Bronchial epithelial cell (primary cell): ENCODE measurements around the gene OR51M1. TPM values are rescaled to one million over a fixed set of nuclear protein-coding genes. Genes with fewer than 3 reads are reported as not detected.
"Not testable (repeated sequence)": the region's sequence is repeated elsewhere in the genome, so short reads cannot be mapped to it uniquely, and the experiment has no call there.

Experiments
- DNase-seq: peaks from one replicate; pipeline ENCODE4 v3.0.0-alpha.2; 2010; ENCODE audit warnings: low read depth
- FAIRE-seq: peaks from 2 replicates; lab custom pipeline; 2011; peaks lifted over from hg19 to GRCh38; lab: Jason Lieb, UNC
- H3K27me3 ChIP-seq: 2 replicates; pipeline ENCODE4 v1.5.1; 2011; ENCODE audit warnings: low read length; ENCODE audit not compliant: control insufficient read depth, insufficient read depth
- H3K36me3 ChIP-seq: 2 replicates; pipeline ENCODE4 v1.5.1; 2011; ENCODE audit warnings: low read length; ENCODE audit not compliant: control insufficient read depth, insufficient read depth
- H3K4me3 ChIP-seq: 2 replicates; pipeline ENCODE4 v1.5.1; 2011; ENCODE audit warnings: mild to moderate bottlenecking, low read depth, low read length, control low read depth
- CTCF ChIP-seq: IDR thresholded peaks from 2 replicates; pipeline ENCODE4 v1.5.1; 2011; ENCODE audit warnings: mild to moderate bottlenecking, moderate library complexity, low read length, control low read depth, inconsistent platforms; ENCODE audit not compliant: insufficient read depth, severe bottlenecking
- total RNA-seq: library from RNA; depleted of rRNA; stranded (reverse); fragments of >200 nt; gene quantifications from 2 replicates; pipeline ENCODE4 v1.2.1, GENCODE V29; 2014

Gene OR51M1
- total RNA-seq, 1 donor from 2014 or later, result not detected

GRCh38 chr11:5363679-5364078 is 19.9 kb upstream of the OR51M1 start:
- no peak for DNase-seq
- H3K27me3 ChIP-seq, result no peaks in the 10 kb centered on the region
- H3K36me3 ChIP-seq, result no peaks in the 10 kb centered on the region
- TF ChIP-seq CTCF, result no peak
- no peak for FAIRE-seq
- H3K4me3 ChIP-seq, result no peak overlapping the region

- DNase-seq (no peak), FAIRE-seq (no peak)
- Histone ChIP-seq H3K27me3 (no peaks in the 10 kb centered on the region), H3K36me3 (no peaks in the 10 kb centered on the region), H3K4me3 (no peak overlapping the region)
- TF ChIP-seq CTCF, result no peak
These were observed 19.4 kb upstream of the OR51M1 start for GRCh38 chr11:5364214-5364613.

GRCh38 chr11:5366365-5366764 is 17.2 kb upstream of the OR51M1 start:
- H3K36me3 ChIP-seq, DNase-seq, FAIRE-seq, H3K27me3 ChIP-seq, H3K4me3 ChIP-seq: not testable (repeated sequence)

GRCh38 chr11:5366856-5367255 is 16.8 kb upstream of the OR51M1 start:
- no peaks in the 10 kb centered on the region for H3K27me3 ChIP-seq
- FAIRE-seq, result no peak
- no peak for TF ChIP-seq CTCF
- no peak overlapping the region for H3K4me3 ChIP-seq
- DNase-seq, result no peak
- no peaks in the 10 kb centered on the region for H3K36me3 ChIP-seq

- TF ChIP-seq CTCF, result no peak
- FAIRE-seq (no peak), DNase-seq (no peak)
- Histone ChIP-seq H3K27me3 (no peaks in the 10 kb centered on the region), H3K4me3 (no peak overlapping the region), H3K36me3 (no peaks in the 10 kb centered on the region)
These were observed 16.1 kb upstream of the OR51M1 start for GRCh38 chr11:5367448-5368074.

GRCh38 chr11:5368502-5369043 is 15.0 kb upstream of the OR51M1 start:
- no peaks in the 10 kb centered on the region for H3K27me3 ChIP-seq
- no peaks in the 10 kb centered on the region for H3K36me3 ChIP-seq
- no peak for DNase-seq
- H3K4me3 ChIP-seq, result no peak overlapping the region
- no peak for TF ChIP-seq CTCF
- FAIRE-seq, result no peak
